HepG2 (cell line): ENCODE measurements around the gene ALG1L2. TPM values are rescaled to one million over a fixed set of nuclear protein-coding genes. Genes with fewer than 3 reads are reported as not detected.
"Not testable (repeated sequence)": the region's sequence is repeated elsewhere in the genome, so short reads cannot be mapped to it uniquely, and the experiment has no call there.

Experiments used
- ATAC-seq: fragments of 200-7000 bp; cut with Tn5 transposase; 3 replicates; pipeline ENCODE4 v1.9.1; 2020; ENCODE audit warnings: mild to moderate bottlenecking, moderate library complexity
- BruUV-seq: library from RNA; stranded (reverse); fragments of 400-500 nt; replicated peaks from 2 replicates; lab custom pipeline; 2021; lab: Mats Ljungman, UMichigan
- CTCF ChIA-PET: fragments of 300-600 bp; formaldehyde crosslinking; extraction: SDS; loops from one replicate; lab custom pipeline; 2021; ENCODE audit warnings: low total read pairs, inconsistent platforms, low intra/inter-chr PET ratio; lab: Yijun Ruan, JAX
- POLR2A ChIA-PET: fragments of 350-600 bp; sonication (Branson Sonifier 250); formaldehyde crosslinking; loops from one replicate; lab custom pipeline; 2020; ENCODE audit warnings: antibody characterized with exemption, inconsistent platforms; lab: Yijun Ruan, JAX
- DNase-seq: peaks from one replicate; pipeline ENCODE4 v3.0.0-alpha.2; 2015; ENCODE audit warnings: low spot score
- FAIRE-seq: peaks from 3 replicates; lab custom pipeline; 2011; peaks lifted over from hg19 to GRCh38; lab: Jason Lieb, UNC
- H2AFZ ChIP-seq: one replicate; pipeline ENCODE4 v1.6.1; 2011; ENCODE audit warnings: low read length, inconsistent platforms
- H3K27ac ChIP-seq: fragments of 300-600 bp; 3 replicates; pipeline ENCODE4 v1.8.0; 2011; ENCODE audit warnings: mixed run types, mild to moderate bottlenecking, mixed read lengths, low read length, inconsistent platforms; ENCODE audit not compliant: insufficient read depth; ENCODE audit errors: extremely low read length
- H3K27me3 ChIP-seq, 2 experiments: fragments of 200-600 bp in 1 of 2; 2 replicates in 1 of 2; 3 replicates in 1 of 2; pipeline versions ENCODE4 v1.6.0 to v1.8.0; 2011; ENCODE audit warnings: low read length in 2 of 2, mild to moderate bottlenecking in 2 of 2, moderate library complexity in 2 of 2, inconsistent platforms in 1 of 2; ENCODE audit not compliant: insufficient read depth in 2 of 2, control insufficient read depth in 1 of 2
- H3K36me3 ChIP-seq, 2 experiments: fragments of 200-600 bp in 1 of 2; replicated peaks in 1 of 2; 2 replicates in 1 of 2; 3 replicates in 1 of 2; pipeline versions ENCODE4 v1.5.1 to v1.8.0; 2011; ENCODE audit warnings: low read length in 2 of 2, inconsistent platforms in 1 of 2; ENCODE audit not compliant: insufficient read depth in 2 of 2, control insufficient read depth in 1 of 2
- H3K4me1 ChIP-seq: 2 replicates; pipeline ENCODE4 v1.5.1; 2012; ENCODE audit warnings: low read length, inconsistent platforms; ENCODE audit not compliant: insufficient read depth
- H3K4me2 ChIP-seq: 2 replicates; pipeline ENCODE4 v1.6.0; 2011; ENCODE audit warnings: low read depth, low read length, inconsistent platforms
- H3K4me3 ChIP-seq, 3 experiments: fragments of 200-600 bp in 1 of 3; sonication (generic), shearing (Covaris generic) in 1 of 3; replicated peaks in 1 of 3; 2 replicates each; pipeline ENCODE4 v1.5.1; 2011 to 2016; ENCODE audit warnings: low read length in 3 of 3, inconsistent platforms in 2 of 3, low read depth in 2 of 3, mild to moderate bottlenecking in 2 of 3, control low read depth in 1 of 3, mixed read lengths in 1 of 3; ENCODE audit not compliant: insufficient read depth in 1 of 3
- H3K79me2 ChIP-seq: one replicate; pipeline ENCODE4 v1.6.1; 2011; ENCODE audit warnings: low read length, inconsistent platforms; ENCODE audit not compliant: insufficient read depth
- H3K9ac ChIP-seq: 2 replicates; pipeline ENCODE4 v1.6.0; 2011; ENCODE audit warnings: mild to moderate bottlenecking, low read depth, low read length, inconsistent platforms; ENCODE audit not compliant: insufficient read depth
- H3K9me3 ChIP-seq: 2 replicates; pipeline ENCODE4 v1.5.1; 2012; ENCODE audit warnings: mild to moderate bottlenecking, low read length
- H4K20me1 ChIP-seq: 2 replicates; pipeline ENCODE4 v1.6.0; 2011; ENCODE audit warnings: inconsistent platforms, mild to moderate bottlenecking, low read length, moderate library complexity; ENCODE audit not compliant: insufficient read depth
- STAG1 ChIP-seq: sonication (generic); formaldehyde crosslinking; IDR thresholded peaks from 2 replicates; pipeline ENCODE4 v1.4.0; 2020; ENCODE audit warnings: missing genetic modification reagents
- WGBS: methylation state at CpG from one replicate; pipeline ENCODE4 v1.1.6; 2017; ENCODE audit warnings: low lambda C conversion rate; 5-methylcytosine and 5-hydroxymethylcytosine counted together
- in situ Hi-C: cut with HindIII; loops from 2 replicates; pipeline ENCODE4 v1.10.0; 2017; ENCODE audit warnings: low pct_unique_long_range_greater_than_20kb; ENCODE audit not compliant: extremely low pct_ligation_motif_present
- intact Hi-C: fragments of 100-400 bp; cut with micrococcal nuclease; formaldehyde crosslinking; loops from one replicate; pipeline ENCODE4 v1.10.0; 2022; ENCODE audit not compliant: unreplicated experiment
- polyA plus RNA-seq, 8 experiments: library from polyadenylated mRNA; depleted of rRNA in 3 of 8; stranded (reverse) in 7 of 8; unstranded in 1 of 8; fragments of >200 nt; fragmentation: Illumina TruSeq in 4 of 8; extraction: Trizol in 4 of 8; gene quantifications; 2 replicates each; pipeline versions ENCODE4 v1.2.1 to v1.2.3, GENCODE V29; 2011 to 2016; ENCODE audit warnings: low read depth in 4 of 8, missing spikeins in 1 of 8, mixed read lengths in 1 of 8; ENCODE audit not compliant: insufficient read depth in 1 of 8
- total RNA-seq, 5 experiments: library from RNA; depleted of rRNA; stranded (reverse); fragments of >200 nt; fragmentation: Illumina TruSeq; extraction: Trizol; gene quantifications; 2 replicates each; pipeline ENCODE4 v1.2.3, GENCODE V29; 2016; ENCODE audit warnings: low read depth in 1 of 5
- TF ChIP-seq, protein P1 (sequence below): sonication (generic); formaldehyde crosslinking; IDR thresholded peaks from 2 replicates; pipeline ENCODE4 v1.5.0; 2020; ENCODE audit warnings: mild to moderate bottlenecking, missing genetic modification reagents, moderate library complexity

Gene ALG1L2
- total and polyA plus RNA-seq, 2 of the 13 experiments (the other 11 are each of a cell fraction or from before 2014, with no cell fraction given): 0.13 to 0.55 TPM

DNA sequence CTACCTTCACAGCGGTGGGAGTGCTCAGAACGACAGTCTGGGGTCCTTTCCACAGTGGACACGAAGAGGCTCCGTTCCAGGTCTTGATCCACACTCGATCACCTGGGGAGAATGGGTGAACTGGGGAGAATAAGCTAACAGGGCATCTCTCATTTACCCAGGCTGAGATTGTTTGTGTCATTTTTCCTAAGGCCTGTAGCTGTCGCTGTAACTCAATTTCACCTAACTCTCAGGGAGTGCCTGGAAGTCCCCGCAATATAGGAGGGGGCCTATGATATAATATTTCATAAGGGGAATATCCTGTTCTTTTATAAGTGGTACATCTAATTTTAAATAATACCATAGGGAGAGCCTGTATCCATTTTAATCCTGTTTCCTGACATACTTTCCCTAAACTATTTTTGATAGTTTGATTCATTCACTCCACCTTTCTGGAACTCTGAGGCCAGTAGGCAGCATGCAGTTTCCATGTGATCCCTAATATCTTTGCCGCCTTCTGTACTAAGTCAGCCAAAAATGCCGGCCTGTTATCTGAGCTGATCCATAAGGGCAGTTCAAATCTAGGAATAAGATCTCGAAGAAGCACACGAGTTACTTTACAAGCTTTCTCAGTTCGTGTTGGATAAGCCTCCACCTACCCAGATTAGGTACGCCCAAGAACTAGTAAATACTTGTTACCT is 62.2 kb downstream of the ALG1L2 start:
- H3K9me3 ChIP-seq, H3K36me3 ChIP-seq, BruUV-seq, H3K4me2 ChIP-seq, H2AFZ ChIP-seq, H3K27me3 ChIP-seq, in situ Hi-C loops, H3K4me1 ChIP-seq, FAIRE-seq, H3K4me3 ChIP-seq, CTCF ChIA-PET, DNase-seq, H3K27ac ChIP-seq, H3K79me2 ChIP-seq, POLR2A ChIA-PET, intact Hi-C loops, H3K9ac ChIP-seq, ATAC-seq, H4K20me1 ChIP-seq: not testable (repeated sequence)
- TF ChIP-seq, protein P1, sequence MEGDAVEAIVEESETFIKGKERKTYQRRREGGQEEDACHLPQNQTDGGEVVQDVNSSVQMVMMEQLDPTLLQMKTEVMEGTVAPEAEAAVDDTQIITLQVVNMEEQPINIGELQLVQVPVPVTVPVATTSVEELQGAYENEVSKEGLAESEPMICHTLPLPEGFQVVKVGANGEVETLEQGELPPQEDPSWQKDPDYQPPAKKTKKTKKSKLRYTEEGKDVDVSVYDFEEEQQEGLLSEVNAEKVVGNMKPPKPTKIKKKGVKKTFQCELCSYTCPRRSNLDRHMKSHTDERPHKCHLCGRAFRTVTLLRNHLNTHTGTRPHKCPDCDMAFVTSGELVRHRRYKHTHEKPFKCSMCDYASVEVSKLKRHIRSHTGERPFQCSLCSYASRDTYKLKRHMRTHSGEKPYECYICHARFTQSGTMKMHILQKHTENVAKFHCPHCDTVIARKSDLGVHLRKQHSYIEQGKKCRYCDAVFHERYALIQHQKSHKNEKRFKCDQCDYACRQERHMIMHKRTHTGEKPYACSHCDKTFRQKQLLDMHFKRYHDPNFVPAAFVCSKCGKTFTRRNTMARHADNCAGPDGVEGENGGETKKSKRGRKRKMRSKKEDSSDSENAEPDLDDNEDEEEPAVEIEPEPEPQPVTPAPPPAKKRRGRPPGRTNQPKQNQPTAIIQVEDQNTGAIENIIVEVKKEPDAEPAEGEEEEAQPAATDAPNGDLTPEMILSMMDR (CRISPR knock-in tag): peak; percentile 33
- TF ChIP-seq STAG1: peak; percentile 32; the same call in 1 of the 2 replicates
- WGBS: 20% methylated on average over 13 of the region's 13 CpGs

DNA sequence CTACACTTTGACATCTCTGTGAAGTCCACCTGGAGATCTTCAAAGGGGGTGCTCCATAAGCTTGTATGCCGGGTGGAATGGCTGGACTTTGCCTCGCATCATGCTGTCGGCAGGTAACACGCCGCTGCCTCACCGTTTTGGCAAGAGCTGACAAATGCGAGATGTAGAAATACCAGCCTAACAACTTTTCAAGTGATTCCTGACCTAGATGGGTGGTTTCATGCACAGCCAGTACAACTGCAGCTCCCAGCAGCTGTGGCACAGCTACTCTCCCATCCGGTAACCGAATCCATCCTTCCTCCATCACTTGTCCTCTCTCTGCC is 62.7 kb downstream of the ALG1L2 start:
- H3K4me3 ChIP-seq, POLR2A ChIA-PET, H3K9me3 ChIP-seq, CTCF ChIA-PET, FAIRE-seq, H3K36me3 ChIP-seq, H3K9ac ChIP-seq, H4K20me1 ChIP-seq, H2AFZ ChIP-seq, in situ Hi-C loops, H3K27ac ChIP-seq, H3K4me1 ChIP-seq, H3K27me3 ChIP-seq, H3K4me2 ChIP-seq, H3K79me2 ChIP-seq, ATAC-seq, intact Hi-C loops, BruUV-seq, DNase-seq: not testable (repeated sequence)
- WGBS: 40% methylated on average over 7 of the region's 9 CpGs

GRCh38 chr3:130145456-130145855 is 63.8 kb downstream of the ALG1L2 start:
- DNase-seq, H4K20me1 ChIP-seq, H3K27me3 ChIP-seq, FAIRE-seq, intact Hi-C loops, H3K9ac ChIP-seq, ATAC-seq, H3K79me2 ChIP-seq, H3K9me3 ChIP-seq, in situ Hi-C loops, H3K4me2 ChIP-seq, H3K4me1 ChIP-seq, CTCF ChIA-PET, H2AFZ ChIP-seq, POLR2A ChIA-PET, H3K36me3 ChIP-seq, H3K4me3 ChIP-seq, BruUV-seq, H3K27ac ChIP-seq: not testable (repeated sequence)
- WGBS: 73% methylated on average over 4 of the region's 5 CpGs

GRCh38 chr3:130146465-130146864 is 64.8 kb downstream of the ALG1L2 start:
- ATAC-seq, CTCF ChIA-PET, H3K36me3 ChIP-seq, in situ Hi-C loops, FAIRE-seq, DNase-seq, H3K4me1 ChIP-seq, H2AFZ ChIP-seq, H3K4me3 ChIP-seq, intact Hi-C loops, H3K27me3 ChIP-seq, H3K9ac ChIP-seq, H3K27ac ChIP-seq, H3K4me2 ChIP-seq, H3K9me3 ChIP-seq, H4K20me1 ChIP-seq, POLR2A ChIA-PET, H3K79me2 ChIP-seq, BruUV-seq: not testable (repeated sequence)
- 44% methylated on average over 6 of the region's 6 CpGs for WGBS
